T-helper 2 cell treated with Interferon-gamma antibody and Interleukin-4, amounts not matched to agents 5 μg/mL and 100 μg/mL, for 36 hours (primary cell): ENCODE data around the gene OR2AK2.
"Not testable (repeated sequence)": the region's sequence is repeated elsewhere in the genome, so short reads cannot be mapped to it uniquely, and the experiment has no call there.

Source experiments
- DNase-seq: peaks from one replicate; pipeline ENCODE4 v3.0.0; 2021; ENCODE audit warnings: low spot score
- H3K27ac Mint-ChIP-seq: one replicate; pipeline ENCODE4 v1.8.0; 2021; ENCODE audit warnings: mild to moderate bottlenecking, mixed read lengths
- H3K27me3 Mint-ChIP-seq: one replicate; pipeline ENCODE4 v1.8.0; 2021; ENCODE audit warnings: low read depth, mixed read lengths
- H3K36me3 Mint-ChIP-seq: one replicate; pipeline ENCODE4 v1.8.0; 2021; ENCODE audit warnings: low read depth, mixed read lengths
- H3K4me1 Mint-ChIP-seq: one replicate; pipeline ENCODE4 v1.8.0; 2021; ENCODE audit warnings: low read depth, mixed read lengths
- H3K4me3 Mint-ChIP-seq: one replicate; pipeline ENCODE4 v1.8.0; 2022; ENCODE audit warnings: mild to moderate bottlenecking, moderate library complexity, mixed read lengths
- H3K9me3 Mint-ChIP-seq: one replicate; pipeline ENCODE4 v1.8.0; 2021; ENCODE audit warnings: mixed read lengths

Gene OR2AK2

GRCh38 chr1:247964933-247965332, at the start of gene OR2AK2:
TSS of gene OR2AK2 (plus strand) at chr1:247965233. CDS start at chr1:247965377, 144 bp downstream.
- Mint-ChIP-seq H3K4me3 (no peak within 1 kb of the TSS), H3K4me1 (no peaks in the 10 kb centered on the region)

DNA sequence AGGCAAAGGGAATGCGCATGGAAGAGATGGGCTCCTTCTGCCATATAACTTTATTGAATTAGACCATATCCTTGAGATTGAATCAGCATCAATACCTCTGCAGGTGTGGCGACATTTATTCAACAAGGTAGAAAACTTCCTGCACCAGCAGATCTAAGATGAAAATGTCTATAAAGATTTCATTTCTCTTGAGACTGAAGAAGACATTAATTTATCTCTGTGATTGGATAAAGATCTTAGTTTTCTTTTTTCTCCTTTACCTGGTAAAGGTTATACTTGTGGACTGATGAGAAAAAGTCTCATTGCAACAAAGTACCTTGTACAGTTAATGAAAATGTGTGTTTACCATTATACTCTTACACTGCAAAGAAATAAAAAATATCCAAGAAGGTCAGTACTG, 45.1 kb upstream of the OR2AK2 start, which contains the start of gene OR2T8:
TSS of gene OR2T8 (plus strand) at position 301 of the 400 bp plus-strand sequence. CDS start 766 bp downstream, outside the sequence.
- no peaks in the 10 kb centered on the region for H3K9me3 Mint-ChIP-seq
- H3K27ac Mint-ChIP-seq, result no peak within 1 kb of the TSS
- DNase-seq, result no peak
- H3K36me3 Mint-ChIP-seq, result no peaks in the 10 kb centered on the region
- no peaks in the 10 kb centered on the region for H3K27me3 Mint-ChIP-seq
- H3K4me3 Mint-ChIP-seq, result no peak within 1 kb of the TSS
- no peaks in the 10 kb centered on the region for H3K4me1 Mint-ChIP-seq

More at GRCh38 chr1:247964933-247965332, at the start of gene OR2AK2:
- no peak within 1 kb of the TSS for H3K27ac Mint-ChIP-seq
- no peak for DNase-seq
- H3K27me3 Mint-ChIP-seq, result no peaks in the 10 kb centered on the region
- H3K9me3 Mint-ChIP-seq, result peaks cover 8% of the 10 kb centered on the region
- H3K36me3 Mint-ChIP-seq, result no peaks in the 10 kb centered on the region

- no peak overlapping the region for H3K4me3 Mint-ChIP-seq
- no peak overlapping the region for H3K27ac Mint-ChIP-seq
- H3K27me3 Mint-ChIP-seq, result no peaks in the 10 kb centered on the region
- no peaks in the 10 kb centered on the region for H3K4me1 Mint-ChIP-seq
- DNase-seq, result no peak
- H3K36me3 Mint-ChIP-seq, result no peaks in the 10 kb centered on the region
- H3K9me3 Mint-ChIP-seq, result no peaks in the 10 kb centered on the region
These were observed 41.1 kb upstream of the OR2AK2 start for GRCh38 chr1:247923941-247924340.

DNA sequence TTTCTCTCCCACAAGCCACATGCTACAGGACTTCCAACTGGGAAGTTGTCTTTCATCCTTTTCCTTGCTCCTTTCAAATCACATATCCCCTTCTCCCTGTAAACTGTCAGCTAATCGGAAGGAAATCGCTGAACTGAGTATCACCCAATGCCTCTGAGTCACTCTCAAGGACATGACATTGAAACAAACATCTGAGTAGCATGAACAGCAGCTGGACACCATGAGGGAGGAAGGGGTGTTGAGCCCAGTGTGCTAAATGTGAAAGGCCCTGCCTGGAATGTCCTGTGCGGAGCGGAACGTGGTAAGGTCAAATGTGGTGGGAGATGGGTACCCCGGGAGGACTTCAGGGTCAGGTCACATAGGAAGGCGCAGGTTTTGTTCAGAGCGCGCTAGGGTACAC, 40.2 kb upstream of the OR2AK2 start, which contains the start of gene OR2AJ1:
TSS of gene OR2AJ1 (plus strand) at position 22 of the 400 bp plus-strand sequence. CDS start 8,880 bp downstream, outside the sequence.
- no peak within 1 kb of the TSS for H3K4me3 Mint-ChIP-seq
- no peaks in the 10 kb centered on the region for H3K9me3 Mint-ChIP-seq
- no peaks in the 10 kb centered on the region for H3K36me3 Mint-ChIP-seq
- DNase-seq, result no peak
- H3K27me3 Mint-ChIP-seq, result no peaks in the 10 kb centered on the region
- H3K4me1 Mint-ChIP-seq, result no peaks in the 10 kb centered on the region
- no peak within 1 kb of the TSS for H3K27ac Mint-ChIP-seq

- no peak for DNase-seq
- Mint-ChIP-seq H3K36me3 (no peaks in the 10 kb centered on the region), H3K4me1 (no peaks in the 10 kb centered on the region), H3K9me3 (no peaks in the 10 kb centered on the region), H3K4me3 (no peak overlapping the region), H3K27me3 (no peaks in the 10 kb centered on the region), H3K27ac (no peak overlapping the region)
These were observed 31.0 kb upstream of the OR2AK2 start for GRCh38 chr1:247933989-247934388.

GRCh38 chr1:247935781-247936180, 29.3 kb upstream of the OR2AK2 start:
- no peak for DNase-seq
- H3K4me3 Mint-ChIP-seq, result no peak overlapping the region
- no peaks in the 10 kb centered on the region for H3K9me3 Mint-ChIP-seq
- no peaks in the 10 kb centered on the region for H3K27me3 Mint-ChIP-seq
- H3K4me1 Mint-ChIP-seq, result no peaks in the 10 kb centered on the region
- no peaks in the 10 kb centered on the region for H3K36me3 Mint-ChIP-seq
- no peak overlapping the region for H3K27ac Mint-ChIP-seq

GRCh38 chr1:247936415-247936814, 28.6 kb upstream of the OR2AK2 start:
- Mint-ChIP-seq H3K36me3 (no peaks in the 10 kb centered on the region), H3K27ac (no peak overlapping the region), H3K4me3 (no peak overlapping the region), H3K27me3 (no peaks in the 10 kb centered on the region), H3K9me3 (no peaks in the 10 kb centered on the region), H3K4me1 (no peaks in the 10 kb centered on the region)
- no peak for DNase-seq

- not testable (repeated sequence) for H3K4me1 Mint-ChIP-seq, H3K27ac Mint-ChIP-seq, H3K27me3 Mint-ChIP-seq, H3K9me3 Mint-ChIP-seq, H3K36me3 Mint-ChIP-seq
- DNase-seq, result peak; percentile 88
- H3K4me3 Mint-ChIP-seq, result peak overlapping the region; percentile 82
These were observed 27.9 kb upstream of the OR2AK2 start for GRCh38 chr1:247936965-247937734.

GRCh38 chr1:247942624-247943023, 22.4 kb upstream of the OR2AK2 start:
- Mint-ChIP-seq H3K27me3 (no peaks in the 10 kb centered on the region), H3K36me3 (no peaks in the 10 kb centered on the region)

GRCh38 chr1:247948558-247948957, 16.5 kb upstream of the OR2AK2 start, which contains the start of gene OR2L8:
TSS of gene OR2L8 (plus strand) at chr1:247948858. CDS start at chr1:247948858, 0 bp downstream.
- Mint-ChIP-seq H3K9me3 (no peaks in the 10 kb centered on the region), H3K4me1 (no peaks in the 10 kb centered on the region), H3K36me3 (no peaks in the 10 kb centered on the region), H3K27ac (no peak within 1 kb of the TSS), H3K4me3 (no peak within 1 kb of the TSS), H3K27me3 (no peaks in the 10 kb centered on the region)
- DNase-seq, result no peak

More at GRCh38 chr1:247942624-247943023, 22.4 kb upstream of the OR2AK2 start:
- no peak for DNase-seq
- H3K9me3 Mint-ChIP-seq, result no peaks in the 10 kb centered on the region
- no peak overlapping the region for H3K27ac Mint-ChIP-seq
- no peaks in the 10 kb centered on the region for H3K4me1 Mint-ChIP-seq
- no peak overlapping the region for H3K4me3 Mint-ChIP-seq

- H3K9me3 Mint-ChIP-seq, result peaks cover 9% of the 10 kb centered on the region
- no peaks in the 10 kb centered on the region for H3K36me3 Mint-ChIP-seq
- H3K4me3 Mint-ChIP-seq, result no peak overlapping the region
- no peak for DNase-seq
- no peaks in the 10 kb centered on the region for H3K27me3 Mint-ChIP-seq
- H3K4me1 Mint-ChIP-seq, result no peaks in the 10 kb centered on the region
- H3K27ac Mint-ChIP-seq, result no peak overlapping the region
These were observed 11.6 kb upstream of the OR2AK2 start for GRCh38 chr1:247953408-247953807.

DNA sequence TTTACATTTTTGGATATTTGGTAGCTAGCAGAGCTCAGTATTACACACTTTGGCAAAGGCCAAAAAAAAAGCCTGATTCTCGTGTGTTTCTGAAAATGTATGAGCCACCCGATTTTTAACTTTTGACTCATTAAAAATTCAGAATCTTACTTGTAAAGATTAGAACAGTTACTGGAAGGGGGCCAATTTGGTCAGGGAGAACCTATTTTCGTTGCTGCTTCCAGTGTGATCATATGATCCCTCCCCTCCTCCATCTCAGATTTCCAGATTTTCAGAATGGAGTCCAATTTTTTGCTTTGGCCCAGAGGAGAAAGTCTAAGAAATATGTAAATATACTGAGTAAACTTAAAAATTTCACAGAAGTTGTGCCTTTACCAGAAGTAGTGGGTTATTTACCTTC, 3.2 kb upstream of the OR2AK2 start:
- no peak overlapping the region for H3K27ac Mint-ChIP-seq
- peaks cover 17% of the 10 kb centered on the region for H3K9me3 Mint-ChIP-seq
- no peaks in the 10 kb centered on the region for H3K27me3 Mint-ChIP-seq
- no peaks in the 10 kb centered on the region for H3K4me1 Mint-ChIP-seq
- H3K4me3 Mint-ChIP-seq, result no peak overlapping the region
- no peaks in the 10 kb centered on the region for H3K36me3 Mint-ChIP-seq
- no peak for DNase-seq

DNA sequence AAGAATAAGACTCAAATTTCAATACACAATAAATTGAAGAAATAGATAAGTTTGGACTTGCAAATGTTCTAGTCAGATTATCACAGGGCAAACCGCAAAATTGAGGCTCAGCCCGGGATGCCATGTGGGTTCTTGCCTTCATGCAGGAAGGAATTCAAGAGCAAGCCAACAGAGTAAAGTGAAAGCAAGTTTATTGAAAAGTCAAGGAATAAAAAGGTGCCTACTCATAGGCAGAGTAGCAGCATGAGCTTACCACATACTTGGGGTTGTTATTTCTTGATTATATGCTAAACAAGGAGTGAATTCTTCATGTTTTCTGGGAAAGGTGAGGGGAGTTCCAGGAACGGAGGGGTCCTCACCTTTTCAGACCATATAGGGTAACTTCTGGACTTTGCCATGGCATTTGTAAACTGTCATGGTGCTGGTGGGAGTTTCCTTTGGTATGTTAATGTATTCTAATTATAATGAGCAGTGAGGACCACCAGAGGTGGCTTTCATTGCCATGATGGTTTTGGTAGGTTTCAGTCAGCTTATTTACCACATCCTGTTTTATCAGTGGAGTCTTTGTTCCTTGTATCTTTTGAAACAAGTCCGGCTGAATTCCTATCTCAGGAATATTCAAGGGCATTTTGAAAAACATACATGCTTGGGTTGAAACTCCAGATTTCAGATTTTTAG, 2.0 kb upstream of the OR2AK2 start:
- peaks cover 16% of the 10 kb centered on the region for H3K9me3 Mint-ChIP-seq

DNA sequence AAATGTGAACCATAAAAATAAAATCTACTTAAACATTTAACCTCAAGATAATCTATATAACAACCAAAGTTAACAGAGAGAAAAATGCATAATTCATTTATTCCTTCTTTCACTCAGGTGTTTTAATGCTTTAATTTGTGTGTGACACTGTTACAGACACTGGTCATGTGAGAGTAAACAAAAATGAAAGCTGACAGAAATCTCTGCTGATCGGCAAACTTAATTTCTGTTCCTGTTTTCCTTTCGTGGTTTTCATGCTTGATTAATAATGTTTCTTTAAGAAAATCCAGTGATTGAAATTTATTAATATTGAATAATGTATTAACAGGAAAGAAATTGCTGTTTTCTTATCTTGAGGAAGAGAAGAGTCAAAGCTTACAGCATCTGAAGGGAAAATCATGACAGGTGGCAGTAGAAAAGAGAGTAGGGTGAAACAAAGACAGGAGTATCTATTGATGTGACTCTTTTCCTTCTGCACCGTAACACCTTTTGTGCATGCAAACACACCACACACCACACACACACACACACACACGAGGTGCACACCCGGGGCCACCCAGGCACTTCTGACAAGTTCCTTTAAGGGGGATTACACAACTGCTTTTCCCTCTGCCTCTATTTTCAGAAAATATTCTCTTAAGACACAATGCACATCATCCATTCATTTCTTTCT, 1.6 kb downstream of the OR2AK2 start:
- no peak overlapping the region for H3K27ac Mint-ChIP-seq
- no peak for DNase-seq
- H3K4me1 Mint-ChIP-seq, result no peaks in the 10 kb centered on the region
- no peaks in the 10 kb centered on the region for H3K27me3 Mint-ChIP-seq
- no peaks in the 10 kb centered on the region for H3K36me3 Mint-ChIP-seq
- H3K9me3 Mint-ChIP-seq, result peaks cover 6% of the 10 kb centered on the region
- no peak overlapping the region for H3K4me3 Mint-ChIP-seq

More for the DNA sequence above, 2.0 kb upstream of the OR2AK2 start:
- no peak overlapping the region for H3K4me3 Mint-ChIP-seq
- no peaks in the 10 kb centered on the region for H3K36me3 Mint-ChIP-seq
- no peaks in the 10 kb centered on the region for H3K27me3 Mint-ChIP-seq
- H3K27ac Mint-ChIP-seq, result no peak overlapping the region
- no peaks in the 10 kb centered on the region for H3K4me1 Mint-ChIP-seq
- DNase-seq, result no peak
